Panc1 (cell line): Measurements from ENCODE around the gene AFF4. TPM values are rescaled to one million over a fixed set of nuclear protein-coding genes. Genes with fewer than 3 reads are reported as not detected.
"Not testable (repeated sequence)": the region's sequence is repeated elsewhere in the genome, so short reads cannot be mapped to it uniquely, and the experiment has no call there.

Source experiments
- ATAC-seq: fragments of 200-7000 bp; cut with Tn5 transposase; 2 replicates; pipeline ENCODE4 v1.9.1; 2020; ENCODE audit warnings: mild to moderate bottlenecking, moderate library complexity
- BruUV-seq: library from RNA; stranded (reverse); fragments of 400-500 nt; replicated peaks from 2 replicates; lab custom pipeline; 2021; lab: Mats Ljungman, UMichigan
- CTCF ChIA-PET: fragments of 300-600 bp; sonication (Branson Sonifier 250); formaldehyde crosslinking; loops from one replicate; lab custom pipeline; 2022; ENCODE audit warnings: antibody characterized with exemption; lab: Charles Lee
- POLR2A ChIA-PET: fragments of 300-600 bp; sonication (Branson Sonifier 250); formaldehyde crosslinking; loops from one replicate; lab custom pipeline; 2022; ENCODE audit warnings: antibody characterized with exemption; lab: Charles Lee
- DNase-seq: peaks from one replicate; pipeline ENCODE4 v3.0.0-alpha.2; 2010; ENCODE audit warnings: low read depth, low spot score
- H3K27ac ChIP-seq: 2 replicates; pipeline ENCODE4 v1.5.1; 2011; ENCODE audit warnings: mild to moderate bottlenecking, low read length, inconsistent platforms
- H3K27me3 ChIP-seq: fragments of 200-500 bp; sonication (Bioruptor generic); 2 replicates; pipeline ENCODE4 v1.6.0; 2014; ENCODE audit warnings: low read length, inconsistent platforms; ENCODE audit not compliant: control insufficient read depth, insufficient read depth
- H3K36me3 ChIP-seq: fragments of 200-500 bp; sonication (Bioruptor generic); 2 replicates; pipeline ENCODE4 v1.5.1; 2014; ENCODE audit warnings: inconsistent platforms, mild to moderate bottlenecking, low read length, moderate library complexity; ENCODE audit not compliant: control insufficient read depth, insufficient read depth
- H3K4me1 ChIP-seq: 2 replicates; pipeline ENCODE4 v1.5.1; 2011; ENCODE audit warnings: inconsistent platforms, mild to moderate bottlenecking, low read length, moderate library complexity; ENCODE audit not compliant: control insufficient read depth, insufficient read depth
- H3K4me3 ChIP-seq, 2 experiments: 2 replicates each; pipeline ENCODE4 v1.5.1; 2011 to 2012; ENCODE audit warnings: low read depth in 2 of 2, low read length in 2 of 2, mild to moderate bottlenecking in 2 of 2, inconsistent platforms in 1 of 2, moderate library complexity in 1 of 2
- H3K9me3 ChIP-seq: fragments of 200-500 bp; sonication (Bioruptor generic); 2 replicates; pipeline ENCODE4 v1.5.1; 2014; ENCODE audit warnings: low read depth, mild to moderate bottlenecking, inconsistent platforms, low read length, moderate library complexity; ENCODE audit not compliant: control insufficient read depth, insufficient read depth
- CTCF ChIP-seq: fragments of 450-650 bp; IDR thresholded peaks from 2 replicates; pipeline ENCODE4 v1.5.1; 2017; ENCODE audit warnings: mild to moderate bottlenecking
- POLR2AphosphoS5 ChIP-seq: IDR thresholded peaks from 2 replicates; pipeline ENCODE4 v1.6.1; 2012; ENCODE audit warnings: mild to moderate bottlenecking, low read depth, low read length, moderate library complexity
- REST ChIP-seq, 2 experiments: IDR thresholded peaks; 2 replicates each; pipeline ENCODE4 v1.6.1; 2011 to 2012; ENCODE audit warnings: low read depth in 2 of 2, control low read depth in 1 of 2, low read length in 1 of 2, mild to moderate bottlenecking in 1 of 2, moderate library complexity in 1 of 2; ENCODE audit not compliant: insufficient read depth in 1 of 2
- SIN3A ChIP-seq: IDR thresholded peaks from 2 replicates; pipeline ENCODE4 v1.6.1; 2012; ENCODE audit warnings: low read depth, mild to moderate bottlenecking, low read length, moderate library complexity, borderline replicate concordance; ENCODE audit not compliant: insufficient read depth
- TCF7L2 ChIP-seq: IDR thresholded peaks from 2 replicates; pipeline ENCODE4 v1.6.1; 2011; ENCODE audit warnings: mild to moderate bottlenecking, low read depth, low read length, inconsistent platforms
- in situ Hi-C: cut with HindIII; loops from 2 replicates; pipeline ENCODE4 v1.10.0; 2016; ENCODE audit warnings: low sequenced_read_pairs, low pct_unique_long_range_greater_than_20kb
- intact Hi-C: fragments of 100-400 bp; cut with micrococcal nuclease; formaldehyde crosslinking; loops from one replicate; pipeline ENCODE4 v1.10.0; 2022; ENCODE audit not compliant: unreplicated experiment
- total RNA-seq: library from RNA; stranded (reverse); gene quantifications from one replicate; pipeline ENCODE4 v1.2.1, GENCODE V29; 2021; ENCODE audit not compliant: unreplicated experiment

The AFF4 gene
- total RNA-seq, 1 experiment from 2014 or later, result 78.3 TPM

- Histone ChIP-seq H3K9me3 (no peaks in the 10 kb centered on the region), H3K36me3 (no peaks in the 10 kb centered on the region), H3K27ac (no peak overlapping the region), H3K27me3 (no peaks in the 10 kb centered on the region), H3K4me3 (no peak overlapping the region), H3K4me1 (0 out of 2 replicates have a peak, but pooled peaks cover 3% of the 10 kb centered on the region)
- in situ Hi-C loops, result no loop called here
- ChIA-PET POLR2A (no interaction called here), CTCF (no interaction called here)
- TF ChIP-seq REST (IDR thresholded peaks at IDR 0.05; ENCODE audit: insufficient read depth in 1 of 2, low read depth in 2 of 2, low read length in 1 of 2) (no peak), POLR2AphosphoS5 (no peak), TCF7L2 (no peak), SIN3A (no peak), CTCF (no peak)
- BruUV-seq, result no TSS peak
- ATAC-seq (no peak), DNase-seq (no peak)
- intact Hi-C loops, result no loop called here
Observed at GRCh38 chr5:132976852-132977251, 13.4 kb upstream of the AFF4 start.

GRCh38 chr5:132972436-132972828, 9.0 kb upstream of the AFF4 start:
- H3K4me3 ChIP-seq, H3K36me3 ChIP-seq, BruUV-seq, POLR2A ChIA-PET, CTCF ChIA-PET, DNase-seq, ATAC-seq, H3K9me3 ChIP-seq, H3K27me3 ChIP-seq, intact Hi-C loops, H3K27ac ChIP-seq, H3K4me1 ChIP-seq, in situ Hi-C loops: not testable (repeated sequence)

- ChIA-PET POLR2A (no interaction called here), CTCF (no interaction called here)
- in situ Hi-C loops (no loop called here), intact Hi-C loops (no loop called here)
- Histone ChIP-seq H3K4me1 (0 out of 2 replicates have a peak, but pooled peaks cover 3% of the 10 kb centered on the region), H3K4me3 (no peak overlapping the region), H3K9me3 (no peaks in the 10 kb centered on the region), H3K27ac (no peak overlapping the region), H3K36me3 (no peaks in the 10 kb centered on the region), H3K27me3 (no peaks in the 10 kb centered on the region)
- no TSS peak for BruUV-seq
- no peak for TF ChIP-seq REST (IDR thresholded peaks at IDR 0.05; ENCODE audit: insufficient read depth in 1 of 2, low read depth in 2 of 2, low read length in 1 of 2)
- TF ChIP-seq SIN3A, result no peak
- TF ChIP-seq TCF7L2, result no peak
- TF ChIP-seq CTCF, result no peak
- no peak for TF ChIP-seq POLR2AphosphoS5
- DNase-seq (no peak), ATAC-seq (peak; percentile 80)
Observed at GRCh38 chr5:132971483-132972435, 8.3 kb upstream of the AFF4 start.
